WTC11 (cell line): ENCODE measurements around the gene CD68.

Experiments
- NFE2L1 ChIP-seq: sonication (generic); formaldehyde crosslinking; IDR thresholded peaks from 2 replicates; pipeline ENCODE4 v1.8.1; 2023; ENCODE audit warnings: missing genetic modification reagents
- TF ChIP-seq, protein P1 (sequence below): sonication (generic); formaldehyde crosslinking; conservative IDR thresholded peaks from 2 replicates; pipeline ENCODE4 v1.8.1; 2022; ENCODE audit warnings: mild to moderate bottlenecking, missing genetic modification reagents

DNA sequence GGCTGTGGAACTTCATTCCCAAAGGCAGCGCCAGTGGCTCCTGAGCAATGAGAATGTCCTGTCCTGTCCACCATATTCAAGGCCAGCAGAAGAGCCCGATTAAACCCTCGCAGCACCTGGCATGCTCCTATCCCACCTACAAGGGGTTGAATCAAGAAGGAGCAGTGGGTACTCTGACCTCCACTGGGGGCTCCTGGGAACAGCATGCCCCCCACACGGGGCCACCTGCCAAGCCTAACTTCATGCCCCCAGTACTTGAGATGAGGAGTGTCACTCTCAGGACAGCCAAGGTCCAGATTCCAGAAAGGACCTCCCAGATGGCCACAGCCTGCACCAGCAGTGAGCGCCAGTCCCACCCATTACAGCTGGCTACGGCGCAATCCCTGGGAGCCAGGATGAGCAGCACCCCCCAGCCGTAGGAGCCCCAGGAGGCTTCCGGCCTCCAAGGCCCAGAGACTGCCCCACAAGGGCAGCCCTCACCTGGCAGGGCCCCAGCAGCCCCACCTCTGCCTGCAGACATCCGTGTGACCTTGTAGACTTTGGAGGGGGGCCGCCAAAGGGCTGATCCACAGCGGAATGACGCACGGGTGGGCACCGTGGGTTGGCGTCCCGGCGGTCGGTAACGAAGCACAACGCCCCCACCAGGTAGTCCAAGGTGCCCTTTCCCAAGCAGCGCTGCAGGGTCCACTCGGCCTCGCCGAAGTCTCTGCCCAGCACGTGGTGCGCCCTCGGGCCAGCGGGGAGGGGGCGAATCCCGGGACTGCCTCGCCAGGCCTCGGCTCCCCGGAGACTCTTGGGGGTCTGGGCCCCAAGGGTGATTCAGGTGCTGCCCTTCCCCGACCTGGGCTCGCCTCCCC is 3.2 kb downstream of the CD68 start:
- TF ChIP-seq, protein P1, sequence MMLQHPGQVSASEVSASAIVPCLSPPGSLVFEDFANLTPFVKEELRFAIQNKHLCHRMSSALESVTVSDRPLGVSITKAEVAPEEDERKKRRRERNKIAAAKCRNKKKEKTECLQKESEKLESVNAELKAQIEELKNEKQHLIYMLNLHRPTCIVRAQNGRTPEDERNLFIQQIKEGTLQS (CRISPR knock-in tag): no peak
- no peak for TF ChIP-seq NFE2L1 (CRISPR knock-in tag)
